ENCODE results near the gene GIMAP8.

GRCh38 chr7:150511048-150511447, 60.6 kb downstream of the GIMAP8 start:
- TF ChIP-seq EZH2 (IDR thresholded peaks at IDR 0.05; ENCODE audit: insufficient read depth, poor library complexity, severe bottlenecking) (no peak), EZH2phosphoT487 (IDR thresholded peaks at IDR 0.05; ENCODE audit: insufficient read depth, low read depth) (no peak)

Measured in GM23248 (cell line).